A549 (cell line): Measurements from ENCODE around the gene MAGEF1.

Source experiments
- CBX2 ChIP-seq: fragments of 200-600 bp; sonication (generic); IDR thresholded peaks from 2 replicates; pipeline ENCODE4 v1.6.1; 2016; ENCODE audit warnings: low read depth, mild to moderate bottlenecking, borderline replicate concordance
- EP300 ChIP-seq, 2 experiments: fragments of >200 bp; sonication (Bioruptor Twin); formaldehyde crosslinking; IDR thresholded peaks; 2 replicates in 1 of 2; 3 replicates in 1 of 2; pipeline ENCODE4 v1.6.1; 2016 to 2017
- HDAC2 ChIP-seq: fragments of 200-600 bp; sonication (generic); IDR thresholded peaks from 2 replicates; pipeline ENCODE4 v1.6.1; 2016
- NPAS2 ChIP-seq: fragments of 250-450 bp; sonication (Bioruptor Pico); IDR thresholded peaks from 2 replicates; pipeline ENCODE4 v1.8.0; 2022; ENCODE audit warnings: mild to moderate bottlenecking, moderate library complexity, borderline replicate concordance
- PHF8 ChIP-seq: fragments of 200-600 bp; sonication (generic); IDR thresholded peaks from 2 replicates; pipeline ENCODE4 v1.6.1; 2016; ENCODE audit warnings: low read depth, mild to moderate bottlenecking, antibody characterized with exemption, moderate library complexity, borderline replicate concordance
- POLR2A ChIP-seq: IDR thresholded peaks from 2 replicates; pipeline ENCODE4 v1.6.1; 2012; ENCODE audit warnings: mild to moderate bottlenecking, low read length
- RFX5 ChIP-seq: fragments of 450-650 bp; IDR thresholded peaks from 2 replicates; pipeline ENCODE4 v1.7.1; 2014; ENCODE audit warnings: antibody characterized with exemption, mild to moderate bottlenecking, moderate library complexity
- SMC3 ChIP-seq: fragments of >200 bp; sonication (Bioruptor Twin); formaldehyde crosslinking; IDR thresholded peaks from 3 replicates; pipeline ENCODE4 v1.6.1; 2018; ENCODE audit warnings: inconsistent platforms
- TF ChIP-seq, protein P1 (sequence below): fragments of >200 bp; sonication (Bioruptor Twin); formaldehyde crosslinking; IDR thresholded peaks from 3 replicates; pipeline ENCODE4 v1.5.1; 2016

GRCh38 chr3:184678317-184679055 lies 33.4 kb downstream of the MAGEF1 start:
- TF ChIP-seq, protein P1, sequence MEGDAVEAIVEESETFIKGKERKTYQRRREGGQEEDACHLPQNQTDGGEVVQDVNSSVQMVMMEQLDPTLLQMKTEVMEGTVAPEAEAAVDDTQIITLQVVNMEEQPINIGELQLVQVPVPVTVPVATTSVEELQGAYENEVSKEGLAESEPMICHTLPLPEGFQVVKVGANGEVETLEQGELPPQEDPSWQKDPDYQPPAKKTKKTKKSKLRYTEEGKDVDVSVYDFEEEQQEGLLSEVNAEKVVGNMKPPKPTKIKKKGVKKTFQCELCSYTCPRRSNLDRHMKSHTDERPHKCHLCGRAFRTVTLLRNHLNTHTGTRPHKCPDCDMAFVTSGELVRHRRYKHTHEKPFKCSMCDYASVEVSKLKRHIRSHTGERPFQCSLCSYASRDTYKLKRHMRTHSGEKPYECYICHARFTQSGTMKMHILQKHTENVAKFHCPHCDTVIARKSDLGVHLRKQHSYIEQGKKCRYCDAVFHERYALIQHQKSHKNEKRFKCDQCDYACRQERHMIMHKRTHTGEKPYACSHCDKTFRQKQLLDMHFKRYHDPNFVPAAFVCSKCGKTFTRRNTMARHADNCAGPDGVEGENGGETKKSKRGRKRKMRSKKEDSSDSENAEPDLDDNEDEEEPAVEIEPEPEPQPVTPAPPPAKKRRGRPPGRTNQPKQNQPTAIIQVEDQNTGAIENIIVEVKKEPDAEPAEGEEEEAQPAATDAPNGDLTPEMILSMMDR, result no peak
- TF ChIP-seq POLR2A (no peak), CBX2 (no peak), EP300 (IDR thresholded peaks at IDR 0.05) (no peak), RFX5 (no peak), HDAC2 (no peak), PHF8 (no peak), SMC3 (no peak), NPAS2 (no peak)
